Mesendoderm (in vitro differentiated cells): ENCODE data around the gene ATRN.

Experiments
- DNase-seq: peaks from one replicate; pipeline ENCODE4 v3.0.0; 2013
- H2AK5ac ChIP-seq: 2 replicates; pipeline ENCODE4 v1.6.1; 2013; ENCODE audit warnings: low read length, inconsistent platforms
- H2BK120ac ChIP-seq: 2 replicates; pipeline ENCODE4 v1.6.1; 2013; ENCODE audit warnings: low read depth, mild to moderate bottlenecking, low read length, moderate library complexity, mixed read lengths
- H2BK15ac ChIP-seq: replicated peaks from 2 replicates; pipeline ENCODE4 v1.6.1; 2013; ENCODE audit warnings: low read depth, mild to moderate bottlenecking, moderate library complexity
- H2BK5ac ChIP-seq: 2 replicates; pipeline ENCODE4 v1.6.1; 2013; ENCODE audit warnings: low read length, inconsistent platforms
- H3K18ac ChIP-seq: 2 replicates; pipeline ENCODE4 v1.6.1; 2013; ENCODE audit warnings: mild to moderate bottlenecking, low read length, mixed read lengths
- H3K23ac ChIP-seq: one replicate; pipeline ENCODE4 v1.6.1; 2013; ENCODE audit warnings: low read length
- H3K27ac ChIP-seq: 2 replicates; pipeline ENCODE4 v1.5.1; 2013; ENCODE audit warnings: low read depth, mild to moderate bottlenecking, inconsistent platforms, low read length, moderate library complexity
- H3K27me3 ChIP-seq: 2 replicates; pipeline ENCODE4 v1.6.1; 2013; ENCODE audit warnings: low read length, control low read depth, mild to moderate bottlenecking, inconsistent platforms; ENCODE audit not compliant: insufficient read depth, poor library complexity
- H3K36me3 ChIP-seq: 2 replicates; pipeline ENCODE4 v1.6.1; 2013; ENCODE audit warnings: low read length, inconsistent platforms; ENCODE audit not compliant: control insufficient read depth, insufficient read depth
- H3K4ac ChIP-seq: one replicate; pipeline ENCODE4 v1.6.1; 2013; ENCODE audit warnings: low read depth, mild to moderate bottlenecking, low read length, moderate library complexity
- H3K4me1 ChIP-seq: 2 replicates; pipeline ENCODE4 v1.6.1; 2013; ENCODE audit warnings: low read depth, low read length, inconsistent platforms; ENCODE audit not compliant: control insufficient read depth
- H3K4me2 ChIP-seq: 2 replicates; pipeline ENCODE4 v1.6.1; 2013; ENCODE audit warnings: low read length
- H3K4me3 ChIP-seq: 2 replicates; pipeline ENCODE4 v1.5.1; 2013; ENCODE audit warnings: mild to moderate bottlenecking, low read length
- H3K56ac ChIP-seq: one replicate; pipeline ENCODE4 v1.6.1; 2013; ENCODE audit warnings: low read length
- H3K79me1 ChIP-seq: 2 replicates; pipeline ENCODE4 v1.6.1; 2013; ENCODE audit warnings: low read length, inconsistent platforms
- H3K79me2 ChIP-seq: 2 replicates; pipeline ENCODE4 v1.6.1; 2013; ENCODE audit warnings: mild to moderate bottlenecking, low read length; ENCODE audit not compliant: control insufficient read depth, insufficient read depth
- H3K9ac ChIP-seq: 2 replicates; pipeline ENCODE4 v1.6.1; 2013; ENCODE audit warnings: low read length, inconsistent platforms
- H4K5ac ChIP-seq: one replicate; pipeline ENCODE4 v1.6.1; 2013; ENCODE audit warnings: low read length
- H4K8ac ChIP-seq: one replicate; pipeline ENCODE4 v1.6.1; 2013; ENCODE audit warnings: low read depth, mild to moderate bottlenecking, control low read depth, low read length, moderate library complexity
- WGBS: extraction: QIAGEN DNeasy Blood & Tissue Kit; methylation state at CpG from one replicate; pipeline ENCODE4 v1.1.7; 2013; ENCODE audit warnings: low lambda C conversion rate, missing lambda C conversion rate; ENCODE audit not compliant: insufficient coverage; ENCODE audit errors: extremely low coverage; 5-methylcytosine and 5-hydroxymethylcytosine counted together

The ATRN gene

DNA sequence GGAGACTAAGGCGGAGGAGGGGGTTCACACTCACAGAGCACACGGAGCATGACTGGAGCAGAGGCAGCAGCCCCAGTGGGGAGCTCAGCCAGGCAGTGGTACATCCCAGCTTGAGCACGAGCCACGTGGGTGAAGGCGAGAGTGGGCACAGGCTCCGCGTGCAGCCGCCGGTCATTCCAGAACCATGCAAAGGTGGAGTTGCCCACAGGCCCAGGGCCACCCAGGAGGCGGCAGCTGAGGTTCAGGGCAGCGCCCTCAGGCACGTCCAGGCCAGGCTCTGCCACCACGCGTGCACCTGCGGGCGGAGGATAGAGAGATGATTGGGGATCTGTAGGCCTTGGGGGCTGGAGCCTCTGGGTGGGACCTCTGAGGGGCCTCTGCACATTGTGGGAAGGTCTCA lies 220.5 kb downstream of the ATRN start:
- H2BK15ac ChIP-seq, result no peak overlapping the region
- no peak overlapping the region for H2BK120ac ChIP-seq
- H3K56ac ChIP-seq, result no peak overlapping the region
- no peak overlapping the region for H2AK5ac ChIP-seq
- DNase-seq, result no peak
- no peak overlapping the region for H3K23ac ChIP-seq
- no peak overlapping the region for H3K4ac ChIP-seq
- no peak overlapping the region for H2BK5ac ChIP-seq
- no peak overlapping the region for H4K8ac ChIP-seq
- no peaks in the 10 kb centered on the region for H3K4me1 ChIP-seq
- H3K27me3 ChIP-seq, result no peaks in the 10 kb centered on the region
- H3K36me3 ChIP-seq, result no peaks in the 10 kb centered on the region
- H3K79me2 ChIP-seq, result no peaks in the 10 kb centered on the region
- H3K4me2 ChIP-seq, result no peak overlapping the region
- H3K4me3 ChIP-seq, result no peak overlapping the region
- no CpG with 5 or more reads among the region's 16 CpGs for WGBS
- no peaks in the 10 kb centered on the region for H3K79me1 ChIP-seq
- no peak overlapping the region for H3K27ac ChIP-seq
- no peak overlapping the region for H4K5ac ChIP-seq
- no peak overlapping the region for H3K9ac ChIP-seq
- no peak overlapping the region for H3K18ac ChIP-seq

GRCh38 chr20:3691897-3692296 lies 221.1 kb downstream of the ATRN start:
- Histone ChIP-seq H3K79me1 (no peaks in the 10 kb centered on the region), H3K4me2 (no peak overlapping the region), H4K8ac (no peak overlapping the region), H3K4ac (no peak overlapping the region), H3K27ac (no peak overlapping the region), H2BK120ac (no peak overlapping the region), H3K56ac (no peak overlapping the region), H4K5ac (no peak overlapping the region), H2BK15ac (no peak overlapping the region), H3K4me3 (no peak overlapping the region), H3K23ac (no peak overlapping the region), H3K36me3 (no peaks in the 10 kb centered on the region), H2BK5ac (no peak overlapping the region), H3K27me3 (no peaks in the 10 kb centered on the region), H3K4me1 (no peaks in the 10 kb centered on the region), H3K9ac (no peak overlapping the region), H2AK5ac (no peak overlapping the region), H3K79me2 (no peaks in the 10 kb centered on the region), H3K18ac (no peak overlapping the region)
- no CpG with 5 or more reads among the region's 9 CpGs for WGBS
- DNase-seq, result no peak

- Histone ChIP-seq H2BK15ac (no peak overlapping the region), H2AK5ac (no peak overlapping the region), H3K79me2 (no peaks in the 10 kb centered on the region), H3K79me1 (no peaks in the 10 kb centered on the region), H2BK120ac (no peak overlapping the region), H4K5ac (no peak overlapping the region), H3K9ac (no peak overlapping the region), H3K56ac (no peak overlapping the region), H2BK5ac (no peak overlapping the region), H3K23ac (no peak overlapping the region), H3K4ac (no peak overlapping the region), H3K18ac (no peak overlapping the region), H3K36me3 (no peaks in the 10 kb centered on the region), H3K27me3 (no peaks in the 10 kb centered on the region), H3K4me1 (no peaks in the 10 kb centered on the region), H3K4me2 (no peak overlapping the region), H3K27ac (no peak overlapping the region), H3K4me3 (no peak overlapping the region), H4K8ac (no peak overlapping the region)
- no peak for DNase-seq
- WGBS, result no CpG with 5 or more reads among the region's 23 CpGs
Observed at GRCh38 chr20:3692706-3693294, 222.0 kb downstream of the ATRN start.

DNA sequence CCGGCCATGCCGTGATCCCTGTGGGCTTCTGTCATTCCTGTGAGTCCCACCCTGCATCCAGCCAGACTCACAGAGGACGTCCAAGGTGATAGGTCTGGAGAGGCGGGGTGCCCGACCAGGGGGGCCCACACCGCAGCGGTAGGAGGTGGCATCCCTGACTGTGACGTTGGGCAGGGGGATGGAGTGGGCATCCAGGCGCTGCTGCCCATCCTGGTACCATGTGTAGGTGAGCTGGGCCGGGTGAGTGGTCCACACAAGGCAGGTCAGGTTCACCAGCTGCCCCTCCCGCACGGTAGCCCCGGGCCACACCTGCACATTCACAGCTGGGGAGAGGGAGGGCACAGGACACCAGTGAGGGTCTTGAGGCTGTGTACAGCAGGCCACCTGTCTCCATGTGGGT lies 222.6 kb downstream of the ATRN start:
- H3K4me3 ChIP-seq, result no peak overlapping the region

DNA sequence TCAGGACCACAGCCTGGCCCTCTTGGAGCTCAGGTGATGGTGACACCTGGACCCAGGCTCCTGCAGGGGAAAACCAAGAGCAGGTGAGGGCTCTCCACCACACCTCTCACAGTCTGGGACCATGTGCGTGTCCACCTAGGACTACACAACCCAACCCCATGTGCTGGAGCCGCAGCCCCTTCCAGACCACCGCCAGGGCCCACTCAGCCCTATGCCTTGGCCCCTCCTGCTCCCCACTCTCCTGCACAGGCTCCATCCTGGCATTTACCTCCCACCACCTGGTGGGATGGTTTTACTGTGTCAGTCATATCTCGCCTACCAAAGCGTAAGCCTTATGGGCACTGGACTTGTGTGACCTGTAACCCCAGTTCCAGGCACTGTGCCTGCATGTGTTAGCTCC lies 224.0 kb downstream of the ATRN start:
- H3K79me2 ChIP-seq, result no peaks in the 10 kb centered on the region
- H2BK15ac ChIP-seq, result no peak overlapping the region
- no peaks in the 10 kb centered on the region for H3K27me3 ChIP-seq
- no peaks in the 10 kb centered on the region for H3K36me3 ChIP-seq
- no peak overlapping the region for H3K27ac ChIP-seq
- H2BK120ac ChIP-seq, result no peak overlapping the region
- no peaks in the 10 kb centered on the region for H3K4me1 ChIP-seq
- H4K8ac ChIP-seq, result no peak overlapping the region
- DNase-seq, result no peak
- no peak overlapping the region for H3K4me3 ChIP-seq
- no CpG with 5 or more reads among the region's 5 CpGs for WGBS
- H2AK5ac ChIP-seq, result no peak overlapping the region
- no peak overlapping the region for H3K56ac ChIP-seq
- H3K4me2 ChIP-seq, result no peak overlapping the region
- H4K5ac ChIP-seq, result no peak overlapping the region
- H3K9ac ChIP-seq, result no peak overlapping the region
- no peaks in the 10 kb centered on the region for H3K79me1 ChIP-seq
- no peak overlapping the region for H3K18ac ChIP-seq
- no peak overlapping the region for H2BK5ac ChIP-seq
- H3K4ac ChIP-seq, result no peak overlapping the region
- no peak overlapping the region for H3K23ac ChIP-seq

More for the DNA sequence above, 222.6 kb downstream of the ATRN start:
- H3K9ac ChIP-seq, result no peak overlapping the region
- H3K56ac ChIP-seq, result no peak overlapping the region
- no peak overlapping the region for H2BK120ac ChIP-seq
- no peak overlapping the region for H3K18ac ChIP-seq
- no peak overlapping the region for H2BK5ac ChIP-seq
- WGBS, result no CpG with 5 or more reads among the region's 13 CpGs
- no peak overlapping the region for H2AK5ac ChIP-seq
- no peak overlapping the region for H3K4me2 ChIP-seq
- no peak overlapping the region for H3K27ac ChIP-seq
- H3K36me3 ChIP-seq, result no peaks in the 10 kb centered on the region
- no peaks in the 10 kb centered on the region for H3K4me1 ChIP-seq
- no peak overlapping the region for H3K23ac ChIP-seq
- DNase-seq, result no peak
- no peaks in the 10 kb centered on the region for H3K79me2 ChIP-seq
- H3K4ac ChIP-seq, result no peak overlapping the region
- H4K8ac ChIP-seq, result no peak overlapping the region
- no peak overlapping the region for H2BK15ac ChIP-seq
- H3K27me3 ChIP-seq, result no peaks in the 10 kb centered on the region
- H3K79me1 ChIP-seq, result no peaks in the 10 kb centered on the region
- no peak overlapping the region for H4K5ac ChIP-seq

- DNase-seq, result peak; percentile 40
- H3K4ac ChIP-seq, result no peak overlapping the region
- H3K9ac ChIP-seq, result no peak overlapping the region
- no peak overlapping the region for H3K27ac ChIP-seq
- no peak overlapping the region for H3K18ac ChIP-seq
- no CpG with 5 or more reads among the region's 1 CpG for WGBS
- H3K4me1 ChIP-seq, result no peaks in the 10 kb centered on the region
- H3K79me1 ChIP-seq, result no peaks in the 10 kb centered on the region
- no peak overlapping the region for H2AK5ac ChIP-seq
- no peaks in the 10 kb centered on the region for H3K36me3 ChIP-seq
- no peak overlapping the region for H2BK15ac ChIP-seq
- H3K79me2 ChIP-seq, result no peaks in the 10 kb centered on the region
- H3K56ac ChIP-seq, result no peak overlapping the region
- no peak overlapping the region for H3K23ac ChIP-seq
- H4K5ac ChIP-seq, result no peak overlapping the region
- H3K4me2 ChIP-seq, result no peak overlapping the region
- no peak overlapping the region for H2BK5ac ChIP-seq
- H3K27me3 ChIP-seq, result no peaks in the 10 kb centered on the region
- no peak overlapping the region for H2BK120ac ChIP-seq
- no peak overlapping the region for H3K4me3 ChIP-seq
- no peak overlapping the region for H4K8ac ChIP-seq
Observed at GRCh38 chr20:3696200-3696599, 225.4 kb downstream of the ATRN start.
